GM19193 (cell line): ENCODE results near the gene HDAC9.

Experiments used
- POLR2A ChIP-seq: IDR thresholded peaks from 4 replicates; pipeline ENCODE4 v1.6.1; 2011; ENCODE audit not compliant: insufficient read depth, insufficient read length; ENCODE audit errors: extremely low read depth

Gene HDAC9

GRCh38 chr7:18624459-18624858, 128.9 kb downstream of the HDAC9 start:
- TF ChIP-seq POLR2A, result no peak

- no peak for TF ChIP-seq POLR2A
Observed at GRCh38 chr7:18626086-18626485, 130.5 kb downstream of the HDAC9 start.

- no peak for TF ChIP-seq POLR2A
Observed at GRCh38 chr7:18626717-18627116, 131.2 kb downstream of the HDAC9 start.

- no peak for TF ChIP-seq POLR2A
Observed at GRCh38 chr7:18637516-18637915, 142.0 kb downstream of the HDAC9 start.

GRCh38 chr7:18638594-18639452, 143.3 kb downstream of the HDAC9 start:
- TF ChIP-seq POLR2A, result no peak

GRCh38 chr7:18639711-18640110, 144.2 kb downstream of the HDAC9 start:
- TF ChIP-seq POLR2A, result no peak

- TF ChIP-seq POLR2A, result no peak
Observed at GRCh38 chr7:18644981-18645380, 149.4 kb downstream of the HDAC9 start.

GRCh38 chr7:18647582-18647981, 152.0 kb downstream of the HDAC9 start:
- no peak for TF ChIP-seq POLR2A

GRCh38 chr7:18648849-18649758, 153.6 kb downstream of the HDAC9 start:
- no peak for TF ChIP-seq POLR2A

GRCh38 chr7:18653381-18654155, 158.0 kb downstream of the HDAC9 start:
- TF ChIP-seq POLR2A, result no peak

GRCh38 chr7:18654709-18655108, 159.2 kb downstream of the HDAC9 start:
- TF ChIP-seq POLR2A, result no peak

- no peak for TF ChIP-seq POLR2A
Observed at GRCh38 chr7:18655506-18655905, 160.0 kb downstream of the HDAC9 start.

- no peak for TF ChIP-seq POLR2A
Observed at GRCh38 chr7:18655912-18656311, 160.4 kb downstream of the HDAC9 start.

- TF ChIP-seq POLR2A, result no peak
Observed at GRCh38 chr7:18656362-18656761, 160.8 kb downstream of the HDAC9 start.

GRCh38 chr7:18659746-18660145, 164.2 kb downstream of the HDAC9 start:
- TF ChIP-seq POLR2A, result no peak

GRCh38 chr7:18663321-18663720, 167.8 kb downstream of the HDAC9 start:
- no peak for TF ChIP-seq POLR2A
